Measurements from ENCODE around the gene ODF2. TPM values are rescaled to one million over a fixed set of nuclear protein-coding genes. Genes with fewer than 3 reads are reported as not detected.

ODF2 gene
- total RNA-seq, 1 donor from 2014 or later = 83.8 TPM

- no peaks in the 10 kb centered on the region for H3K27me3 Mint-ChIP-seq (ENCODE audit: unreplicated experiment)
- DNase-seq (ENCODE audit: low spot score) = no peak
- H3K27ac Mint-ChIP-seq (ENCODE audit: unreplicated experiment) = no peak overlapping the region
- TF ChIP-seq CTCF (IDR thresholded peaks at IDR 0.05; ENCODE audit: unreplicated experiment) = no peak
- no peak overlapping the region for H3K4me3 Mint-ChIP-seq (ENCODE audit: unreplicated experiment)
- H3K9me3 Mint-ChIP-seq (ENCODE audit: unreplicated experiment) = no peaks in the 10 kb centered on the region
- no peaks in the 10 kb centered on the region for H3K36me3 Mint-ChIP-seq (ENCODE audit: low read depth, unreplicated experiment)
- no peaks in the 10 kb centered on the region for H3K4me1 Mint-ChIP-seq (ENCODE audit: unreplicated experiment)
Observed at GRCh38 chr9:128448746-128449145, 7.1 kb upstream of the ODF2 start.

GRCh38 chr9:128454991-128455390 lies 815 bp upstream of the ODF2 start:
- no peak for TF ChIP-seq CTCF (IDR thresholded peaks at IDR 0.05; ENCODE audit: unreplicated experiment)
- Mint-ChIP-seq H3K9me3 (ENCODE audit: unreplicated experiment) (no peaks in the 10 kb centered on the region), H3K4me1 (ENCODE audit: unreplicated experiment) (peaks cover 29% of the 10 kb centered on the region), H3K27ac (ENCODE audit: unreplicated experiment) (peak overlapping the region; percentile 48), H3K27me3 (ENCODE audit: unreplicated experiment) (peaks cover 9% of the 10 kb centered on the region), H3K36me3 (ENCODE audit: low read depth, unreplicated experiment) (peaks cover 13% of the 10 kb centered on the region), H3K4me3 (ENCODE audit: unreplicated experiment) (peak overlapping the region; percentile 72)
- no peak for DNase-seq (ENCODE audit: low spot score)

- H3K27ac Mint-ChIP-seq (ENCODE audit: unreplicated experiment) = no peak overlapping the region
Observed at GRCh38 chr9:128456613-128457061, 831 bp downstream of the ODF2 start.

GRCh38 chr9:128457207-128457606 lies 1.4 kb downstream of the ODF2 start:
- Mint-ChIP-seq H3K27ac (ENCODE audit: unreplicated experiment) (no peak overlapping the region), H3K9me3 (ENCODE audit: unreplicated experiment) (no peaks in the 10 kb centered on the region), H3K4me1 (ENCODE audit: unreplicated experiment) (peaks cover 37% of the 10 kb centered on the region), H3K27me3 (ENCODE audit: unreplicated experiment) (peaks cover 9% of the 10 kb centered on the region), H3K4me3 (ENCODE audit: unreplicated experiment) (peak overlapping the region; percentile 71), H3K36me3 (ENCODE audit: low read depth, unreplicated experiment) (peaks cover 24% of the 10 kb centered on the region)
- no peak for TF ChIP-seq CTCF (IDR thresholded peaks at IDR 0.05; ENCODE audit: unreplicated experiment)
- DNase-seq (ENCODE audit: low spot score) = no peak

More at GRCh38 chr9:128456613-128457061, 831 bp downstream of the ODF2 start:
- Mint-ChIP-seq H3K36me3 (ENCODE audit: low read depth, unreplicated experiment) (peaks cover 24% of the 10 kb centered on the region), H3K4me3 (ENCODE audit: unreplicated experiment) (peak overlapping the region; percentile 89), H3K4me1 (ENCODE audit: unreplicated experiment) (peaks cover 37% of the 10 kb centered on the region), H3K9me3 (ENCODE audit: unreplicated experiment) (no peaks in the 10 kb centered on the region), H3K27me3 (ENCODE audit: unreplicated experiment) (peaks cover 9% of the 10 kb centered on the region)
- peak; percentile 33 for DNase-seq (ENCODE audit: low spot score)
- TF ChIP-seq CTCF (IDR thresholded peaks at IDR 0.05; ENCODE audit: unreplicated experiment) = no peak

- H3K4me1 Mint-ChIP-seq (ENCODE audit: unreplicated experiment) = peaks cover 37% of the 10 kb centered on the region
- H3K4me3 Mint-ChIP-seq (ENCODE audit: unreplicated experiment) = peak overlapping the region; percentile 62
- H3K36me3 Mint-ChIP-seq (ENCODE audit: low read depth, unreplicated experiment) = peaks cover 33% of the 10 kb centered on the region
- H3K27ac Mint-ChIP-seq (ENCODE audit: unreplicated experiment) = peak overlapping the region; percentile 79
- H3K9me3 Mint-ChIP-seq (ENCODE audit: unreplicated experiment) = no peaks in the 10 kb centered on the region
- no peak for DNase-seq (ENCODE audit: low spot score)
- peaks cover 9% of the 10 kb centered on the region for H3K27me3 Mint-ChIP-seq (ENCODE audit: unreplicated experiment)
- TF ChIP-seq CTCF (IDR thresholded peaks at IDR 0.05; ENCODE audit: unreplicated experiment) = no peak
Observed at GRCh38 chr9:128459011-128459410, 3.2 kb downstream of the ODF2 start.
